ENCODE measurements around the gene RTKN2.

RTKN2 gene

DNA sequence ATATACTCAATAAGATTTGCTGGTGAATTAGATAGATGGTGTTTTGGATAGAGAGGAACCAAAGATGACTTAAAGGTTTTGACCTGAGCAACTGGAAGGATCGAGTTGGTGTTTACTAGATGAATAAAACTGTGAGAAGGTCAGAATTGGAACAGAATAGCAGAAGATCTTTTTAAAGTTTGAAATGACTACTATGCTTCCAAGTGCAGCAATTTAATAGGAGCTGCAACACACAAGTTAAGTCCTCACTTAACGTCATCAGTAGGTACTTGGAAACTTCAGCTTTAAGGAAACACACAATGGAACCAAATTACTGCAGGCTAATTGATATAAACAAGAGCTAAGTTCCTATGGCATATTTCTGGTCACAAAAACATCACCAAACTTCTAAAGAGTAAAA is 86.5 kb downstream of the RTKN2 start:
- TF ChIP-seq GATA3 (IDR thresholded peaks at IDR 0.05; ENCODE audit: low read depth, low read length) (no peak), GATA2 (IDR thresholded peaks at IDR 0.05; ENCODE audit: low read depth, low read length) (no peak)

DNA sequence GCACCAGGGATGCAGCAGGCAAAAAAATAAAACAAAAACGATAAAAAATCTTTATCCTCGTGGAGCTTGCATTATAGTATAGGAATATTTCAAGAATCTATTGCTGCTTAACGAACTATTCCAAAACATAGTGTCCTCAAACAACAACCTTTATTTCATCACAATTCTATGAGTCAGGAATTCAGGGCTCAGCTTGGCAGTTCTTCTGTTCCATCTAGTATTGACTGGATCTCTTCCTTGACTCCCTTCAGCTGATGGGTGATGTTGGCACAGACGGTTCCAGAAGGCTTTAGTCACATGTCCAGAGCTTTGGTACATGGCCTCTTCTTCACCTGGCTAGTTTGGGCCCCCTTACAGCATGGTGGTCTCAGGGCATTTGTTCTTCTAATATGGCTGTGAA is 88.0 kb downstream of the RTKN2 start:
- TF ChIP-seq GATA2 (IDR thresholded peaks at IDR 0.05; ENCODE audit: low read depth, low read length) (no peak), GATA3 (IDR thresholded peaks at IDR 0.05; ENCODE audit: low read depth, low read length) (no peak)

DNA sequence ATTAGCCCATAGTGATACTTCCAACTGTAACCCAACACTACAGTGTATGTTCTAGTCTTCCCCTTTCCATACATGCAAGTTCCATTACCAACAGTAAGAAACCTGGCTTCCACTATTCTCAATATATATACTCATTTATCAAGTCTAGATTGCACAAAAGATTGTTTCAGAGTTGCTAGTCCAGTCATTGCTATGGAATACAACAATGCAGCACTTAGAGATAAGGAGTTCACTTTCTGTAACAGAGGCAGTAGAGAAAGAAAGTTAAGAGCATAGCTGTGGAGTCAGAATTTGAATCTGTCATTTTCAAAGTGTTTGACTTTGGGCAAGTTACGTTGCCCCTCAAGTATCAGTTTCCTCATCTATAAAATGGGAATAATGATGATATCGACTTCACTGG is 90.1 kb downstream of the RTKN2 start:
- TF ChIP-seq GATA2 (IDR thresholded peaks at IDR 0.05; ENCODE audit: low read depth, low read length) (no peak), GATA3 (IDR thresholded peaks at IDR 0.05; ENCODE audit: low read depth, low read length) (no peak)

DNA sequence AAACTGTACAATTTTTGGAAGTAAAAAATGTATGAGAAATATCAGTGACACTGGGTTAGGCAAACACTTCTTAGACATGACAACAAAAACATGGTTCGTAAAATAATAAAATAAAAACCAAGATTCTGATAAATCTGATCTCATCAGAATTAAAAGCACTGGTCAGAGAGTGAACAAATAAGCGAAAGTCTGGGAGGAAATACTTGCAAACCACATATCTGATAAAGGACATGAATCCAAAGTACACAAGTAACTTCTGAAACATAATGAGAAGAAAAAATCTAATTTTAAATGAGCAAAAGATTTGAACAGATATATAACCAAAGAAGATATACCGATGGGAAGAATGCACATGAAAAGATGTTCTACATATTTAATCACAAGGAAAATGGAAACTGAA is 91.5 kb downstream of the RTKN2 start:
- no peak for TF ChIP-seq GATA2 (IDR thresholded peaks at IDR 0.05; ENCODE audit: low read depth, low read length)
- no peak for TF ChIP-seq GATA3 (IDR thresholded peaks at IDR 0.05; ENCODE audit: low read depth, low read length)

DNA sequence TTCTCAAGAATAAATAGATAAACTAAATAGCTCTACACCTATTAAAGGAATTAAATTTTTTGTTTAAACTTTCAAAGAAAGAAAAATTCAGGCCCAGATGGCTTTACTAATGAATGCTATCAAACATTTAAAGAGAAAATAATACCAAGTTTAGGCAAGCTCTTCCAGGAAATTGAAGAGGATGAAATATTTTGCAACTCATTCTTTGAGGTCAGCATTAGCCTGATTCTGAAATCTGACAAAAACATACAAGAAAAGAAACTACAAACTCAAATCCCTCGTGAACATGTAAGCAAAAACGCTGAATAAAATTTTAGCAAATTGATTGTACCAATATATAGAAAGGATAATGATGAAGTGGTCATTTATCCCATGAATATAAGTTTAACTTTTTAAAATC is 93.4 kb downstream of the RTKN2 start:
- TF ChIP-seq GATA2 (IDR thresholded peaks at IDR 0.05; ENCODE audit: low read depth, low read length): no peak
- TF ChIP-seq GATA3 (IDR thresholded peaks at IDR 0.05; ENCODE audit: low read depth, low read length): no peak

DNA sequence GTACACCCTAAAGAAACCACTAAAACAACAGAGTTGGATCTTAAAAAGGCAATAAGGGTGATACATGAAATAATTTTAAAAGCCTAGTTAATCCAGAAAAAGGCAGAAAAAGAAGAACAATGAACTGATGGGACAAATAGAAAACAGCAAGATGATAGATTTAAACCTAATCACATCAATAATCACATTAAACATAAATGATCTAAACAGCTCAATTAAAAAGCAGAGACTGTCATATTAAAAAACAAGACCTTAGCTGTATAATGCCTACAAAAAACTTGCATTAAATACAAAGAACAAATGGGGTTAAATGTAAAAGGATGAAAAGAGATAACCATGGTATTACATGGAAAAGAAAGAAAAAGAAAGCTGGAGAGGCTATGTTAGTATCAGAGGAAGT is 96.2 kb downstream of the RTKN2 start:
- no peak for TF ChIP-seq GATA3 (IDR thresholded peaks at IDR 0.05; ENCODE audit: low read depth, low read length)
- no peak for TF ChIP-seq GATA2 (IDR thresholded peaks at IDR 0.05; ENCODE audit: low read depth, low read length)

DNA sequence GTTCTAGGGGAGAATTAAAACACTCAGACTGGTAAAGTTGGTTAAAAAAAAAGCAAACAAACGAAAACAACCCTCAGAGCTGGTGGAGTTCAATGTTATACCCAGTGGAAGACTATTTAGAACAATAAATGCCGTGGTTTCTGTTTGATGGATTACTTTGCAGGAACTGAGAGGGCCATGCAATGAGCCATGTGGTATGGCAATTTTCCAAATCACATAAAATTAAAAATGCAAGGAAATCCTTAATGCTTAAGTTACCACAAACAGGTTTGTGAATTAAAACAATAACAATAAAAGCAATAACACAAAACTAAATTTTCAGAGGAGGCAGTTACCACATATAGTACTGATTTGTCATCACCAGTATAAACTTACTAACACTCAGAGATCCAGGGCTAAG is 96.9 kb downstream of the RTKN2 start:
- TF ChIP-seq GATA2 (IDR thresholded peaks at IDR 0.05; ENCODE audit: low read depth, low read length) (no peak), GATA3 (IDR thresholded peaks at IDR 0.05; ENCODE audit: low read depth, low read length) (no peak)

DNA sequence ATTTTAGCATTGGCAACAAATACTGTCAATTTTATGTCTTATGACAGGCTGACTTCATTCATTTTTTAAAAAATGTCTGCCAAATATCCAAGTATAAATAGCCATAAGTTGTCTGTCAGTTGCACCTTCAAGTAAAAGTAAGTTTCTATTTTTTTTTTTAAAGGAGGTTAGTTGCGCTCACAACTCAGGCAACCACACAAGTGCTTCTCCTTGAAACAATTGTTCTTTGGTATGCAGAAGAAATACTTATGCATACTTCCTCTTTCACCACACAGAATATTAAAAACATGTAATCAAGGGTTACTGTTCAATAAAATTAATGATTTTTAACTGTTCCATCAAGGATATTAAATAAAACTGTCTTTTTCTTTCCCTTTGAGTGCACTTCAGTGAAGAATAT is 97.9 kb downstream of the RTKN2 start:
- TF ChIP-seq GATA3 (IDR thresholded peaks at IDR 0.05; ENCODE audit: low read depth, low read length): no peak
- no peak for TF ChIP-seq GATA2 (IDR thresholded peaks at IDR 0.05; ENCODE audit: low read depth, low read length)

DNA sequence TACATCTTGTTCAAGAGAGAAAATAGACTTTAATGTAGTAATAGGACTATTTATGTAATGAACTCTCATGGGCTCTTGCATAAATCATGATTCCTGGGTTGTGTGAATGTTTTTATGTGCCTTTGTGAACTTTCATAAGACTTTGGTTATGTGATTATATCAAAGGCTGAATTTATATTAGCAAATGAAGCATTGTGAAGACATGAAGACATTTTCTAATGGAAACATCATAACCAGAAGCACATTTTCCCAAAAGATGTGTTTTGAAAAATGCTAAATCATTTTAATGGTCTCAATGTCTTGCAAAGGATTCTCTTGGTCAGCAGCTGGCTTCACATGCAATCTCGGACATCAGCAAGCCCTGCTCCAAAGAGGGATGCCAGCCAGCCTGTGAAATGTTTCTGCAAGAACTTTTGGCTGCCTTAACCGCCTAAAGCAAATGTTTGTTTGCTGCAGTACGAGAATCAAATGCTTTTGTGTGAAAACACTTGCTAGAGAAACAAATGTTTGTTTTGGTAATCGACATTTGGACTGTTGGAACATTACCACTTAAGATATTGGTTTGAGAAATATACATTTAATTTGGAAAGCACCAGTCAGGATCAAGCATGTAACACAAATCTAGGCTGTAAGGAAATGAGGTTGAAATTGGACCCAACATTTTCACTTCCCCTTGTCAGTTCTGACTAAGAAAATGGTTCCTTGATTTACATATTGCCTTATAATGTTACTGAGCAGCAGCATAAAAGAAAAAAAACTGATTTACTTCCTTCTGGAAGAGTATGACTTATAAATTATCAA is 102.1 kb downstream of the RTKN2 start:
- no peak for TF ChIP-seq GATA3 (IDR thresholded peaks at IDR 0.05; ENCODE audit: low read depth, low read length)
- TF ChIP-seq GATA2 (IDR thresholded peaks at IDR 0.05; ENCODE audit: low read depth, low read length): no peak

DNA sequence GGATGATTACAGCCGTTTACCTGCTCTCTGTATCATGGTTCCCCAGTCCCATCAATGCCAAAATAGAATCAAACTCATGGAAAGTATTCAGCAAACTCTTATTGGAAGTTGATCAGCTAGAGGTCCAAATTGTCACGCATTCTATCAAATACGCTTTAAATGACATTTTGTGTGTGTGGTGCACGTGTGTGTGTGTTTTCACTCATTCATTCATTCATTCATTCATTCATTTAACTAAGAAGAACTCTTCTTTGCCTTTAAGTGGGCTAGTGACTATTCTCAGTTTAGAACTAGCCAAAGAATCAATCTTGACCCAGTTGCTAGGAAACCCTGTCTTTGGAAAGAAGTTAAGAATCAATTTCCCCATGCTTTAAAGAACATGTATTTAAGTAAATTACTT is 102.8 kb downstream of the RTKN2 start:
- TF ChIP-seq GATA3 (IDR thresholded peaks at IDR 0.05; ENCODE audit: low read depth, low read length) (no peak), GATA2 (IDR thresholded peaks at IDR 0.05; ENCODE audit: low read depth, low read length) (no peak)

DNA sequence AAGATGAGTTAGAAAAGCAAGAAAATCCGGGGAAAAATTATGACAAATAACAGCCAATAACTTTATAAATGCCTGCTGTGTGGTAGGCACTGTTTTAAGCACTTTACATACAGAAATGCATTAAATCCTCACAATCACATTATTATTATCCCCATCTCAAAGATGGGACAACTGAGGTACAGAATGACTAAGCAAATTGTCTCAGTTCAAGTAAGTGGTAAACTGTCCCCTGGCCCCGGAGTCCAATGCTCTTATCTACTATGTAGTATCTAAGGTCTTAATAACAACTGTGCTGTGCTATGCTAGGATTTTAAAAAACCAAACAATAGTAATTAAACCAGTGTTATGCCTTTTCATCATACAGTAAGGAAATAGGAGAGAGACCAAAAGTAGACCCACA is 105.6 kb downstream of the RTKN2 start:
- TF ChIP-seq GATA2 (IDR thresholded peaks at IDR 0.05; ENCODE audit: low read depth, low read length) (no peak), GATA3 (IDR thresholded peaks at IDR 0.05; ENCODE audit: low read depth, low read length) (no peak)

DNA sequence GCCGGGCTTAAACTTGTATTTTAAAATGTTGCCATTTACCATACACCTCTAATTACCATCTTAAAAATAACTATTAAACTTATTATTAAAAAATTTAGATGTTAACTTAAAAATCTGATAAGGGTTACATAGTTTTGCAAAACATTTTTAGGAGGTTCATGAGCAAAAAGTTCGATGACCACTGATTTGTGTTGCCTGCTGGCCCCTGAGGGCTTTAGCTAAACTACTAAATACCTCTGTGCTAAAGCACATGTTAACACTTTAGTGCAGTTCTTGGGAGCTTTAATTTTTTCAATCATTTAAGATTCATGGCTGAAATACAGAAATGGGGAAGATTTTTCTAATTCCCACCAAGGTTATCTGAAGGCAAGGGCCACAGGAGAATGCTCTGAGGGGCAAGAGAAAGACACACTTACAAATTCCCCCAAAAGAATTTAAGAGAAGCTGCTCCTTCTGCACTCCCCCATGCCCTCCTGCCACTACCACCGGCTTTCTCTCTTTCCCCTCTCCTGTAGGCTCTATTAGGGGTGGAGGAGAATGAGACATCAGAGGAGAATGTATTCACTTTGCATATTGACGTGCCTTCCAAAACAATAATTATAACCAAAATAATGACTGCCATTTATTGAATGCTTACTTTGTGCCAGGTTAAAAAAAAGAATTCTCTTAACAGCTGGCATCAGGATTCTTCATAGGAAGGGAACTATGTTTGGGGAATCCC is 106.2 kb downstream of the RTKN2 start:
- TF ChIP-seq GATA2 (IDR thresholded peaks at IDR 0.05; ENCODE audit: low read depth, low read length) (no peak), GATA3 (IDR thresholded peaks at IDR 0.05; ENCODE audit: low read depth, low read length) (no peak)

DNA sequence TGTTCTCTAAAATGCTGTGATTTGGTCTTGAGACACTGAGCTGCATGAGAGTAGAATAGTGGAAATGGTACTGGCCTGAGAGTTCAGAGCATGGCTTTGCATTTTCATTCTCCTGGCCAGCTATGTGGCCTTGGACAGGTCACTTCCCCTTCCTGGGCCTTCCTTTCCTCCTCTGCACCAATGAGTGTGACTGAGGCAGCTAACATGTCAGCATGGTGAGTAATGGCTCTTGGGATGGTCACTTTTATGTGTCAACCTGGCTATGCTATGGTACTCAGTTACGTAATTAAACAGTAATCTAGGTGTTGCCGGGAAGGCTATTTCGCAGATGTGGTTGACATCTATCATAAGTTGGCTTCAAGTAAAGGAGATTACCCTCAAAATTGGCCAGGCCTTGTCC is 109.3 kb downstream of the RTKN2 start:
- no peak for TF ChIP-seq GATA3 (IDR thresholded peaks at IDR 0.05; ENCODE audit: low read depth, low read length)
- TF ChIP-seq GATA2 (IDR thresholded peaks at IDR 0.05; ENCODE audit: low read depth, low read length): no peak

DNA sequence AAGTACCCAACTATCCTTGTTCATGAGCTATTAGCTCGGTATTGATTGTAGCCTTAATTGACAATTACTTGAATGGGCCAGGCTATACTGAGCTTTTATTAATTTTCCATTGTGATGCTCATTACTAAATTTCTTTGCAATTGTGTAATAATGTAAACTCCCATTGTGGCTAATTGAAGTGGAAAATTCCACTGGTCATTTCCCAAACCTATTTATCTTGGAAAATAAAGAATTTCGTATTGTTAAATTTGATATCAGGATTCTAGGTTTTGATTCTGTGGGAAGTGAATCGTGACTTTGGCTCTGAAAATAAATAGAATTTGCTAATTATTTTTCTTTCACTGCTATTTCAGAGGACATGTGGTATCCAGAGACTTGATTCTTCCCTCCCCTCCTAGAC is 111.0 kb downstream of the RTKN2 start:
- no peak for TF ChIP-seq GATA3 (IDR thresholded peaks at IDR 0.05; ENCODE audit: low read depth, low read length)
- TF ChIP-seq GATA2 (IDR thresholded peaks at IDR 0.05; ENCODE audit: low read depth, low read length): no peak

DNA sequence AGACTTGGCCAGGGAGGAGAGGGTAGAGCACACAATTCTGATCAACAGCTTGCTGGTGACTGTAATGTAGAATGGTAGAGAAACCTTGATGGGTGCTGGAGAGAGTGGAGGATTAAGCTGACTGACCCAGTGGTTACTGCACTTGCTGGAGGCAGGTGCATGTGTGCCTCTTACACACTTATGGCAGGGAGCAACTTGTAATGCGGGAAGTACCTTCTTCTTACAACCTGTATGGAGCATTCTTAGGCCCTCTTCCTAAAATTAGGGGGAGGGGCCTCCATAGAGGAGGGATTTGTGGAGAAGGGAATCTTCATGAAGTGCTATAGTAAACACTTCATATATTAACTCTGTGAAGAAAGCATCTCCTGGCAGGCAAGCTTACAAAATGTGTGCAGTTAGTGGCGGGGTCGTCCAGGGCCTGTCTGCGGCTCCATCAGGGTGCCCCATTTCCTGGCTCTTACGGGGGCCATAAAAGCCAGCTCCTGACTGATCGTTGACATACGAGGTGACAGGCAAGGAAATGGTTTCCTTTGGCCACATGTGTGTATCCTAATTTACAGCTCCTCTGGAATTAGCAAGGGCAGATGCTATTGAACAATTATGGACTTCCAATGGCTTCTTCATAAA is 113.5 kb downstream of the RTKN2 start:
- TF ChIP-seq GATA2 (IDR thresholded peaks at IDR 0.05; ENCODE audit: low read depth, low read length) (no peak), GATA3 (IDR thresholded peaks at IDR 0.05; ENCODE audit: low read depth, low read length) (no peak)
